ENCODE measurements around the gene CUL9.

Gene CUL9

DNA sequence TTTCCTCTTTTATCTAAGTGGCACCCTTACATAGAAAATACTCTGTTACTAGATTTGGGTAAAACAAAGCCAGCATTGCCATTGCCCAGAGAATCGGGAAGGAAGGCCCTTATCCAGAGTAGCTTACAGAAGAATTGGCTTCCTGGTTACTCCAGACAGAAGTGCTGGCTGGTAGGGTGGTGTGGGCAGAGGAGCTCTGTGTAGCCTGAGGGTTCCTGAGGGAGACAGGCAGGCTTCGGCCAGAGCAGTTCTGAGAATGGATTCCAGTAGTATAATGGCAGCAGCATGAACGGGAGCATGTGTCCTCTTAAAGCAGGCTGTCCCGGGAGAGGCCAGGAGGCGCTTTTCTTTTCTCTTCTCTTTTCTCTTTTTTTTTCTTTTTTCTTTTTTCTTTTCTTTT is 11.9 kb downstream of the CUL9 start:
- no peak overlapping the region for H3K27ac ChIP-seq (replicated peaks)
- no peak for TF ChIP-seq REST (IDR thresholded peaks at IDR 0.05; ENCODE audit: insufficient replicate concordance, low read depth)
- TF ChIP-seq POLR2AphosphoS5 (IDR thresholded peaks at IDR 0.05; ENCODE audit: low read depth): no peak
- TF ChIP-seq, protein P1, sequence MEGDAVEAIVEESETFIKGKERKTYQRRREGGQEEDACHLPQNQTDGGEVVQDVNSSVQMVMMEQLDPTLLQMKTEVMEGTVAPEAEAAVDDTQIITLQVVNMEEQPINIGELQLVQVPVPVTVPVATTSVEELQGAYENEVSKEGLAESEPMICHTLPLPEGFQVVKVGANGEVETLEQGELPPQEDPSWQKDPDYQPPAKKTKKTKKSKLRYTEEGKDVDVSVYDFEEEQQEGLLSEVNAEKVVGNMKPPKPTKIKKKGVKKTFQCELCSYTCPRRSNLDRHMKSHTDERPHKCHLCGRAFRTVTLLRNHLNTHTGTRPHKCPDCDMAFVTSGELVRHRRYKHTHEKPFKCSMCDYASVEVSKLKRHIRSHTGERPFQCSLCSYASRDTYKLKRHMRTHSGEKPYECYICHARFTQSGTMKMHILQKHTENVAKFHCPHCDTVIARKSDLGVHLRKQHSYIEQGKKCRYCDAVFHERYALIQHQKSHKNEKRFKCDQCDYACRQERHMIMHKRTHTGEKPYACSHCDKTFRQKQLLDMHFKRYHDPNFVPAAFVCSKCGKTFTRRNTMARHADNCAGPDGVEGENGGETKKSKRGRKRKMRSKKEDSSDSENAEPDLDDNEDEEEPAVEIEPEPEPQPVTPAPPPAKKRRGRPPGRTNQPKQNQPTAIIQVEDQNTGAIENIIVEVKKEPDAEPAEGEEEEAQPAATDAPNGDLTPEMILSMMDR (IDR thresholded peaks at IDR 0.05; ENCODE audit: insufficient read depth, low read length): no peak
- no peak for DNase-seq (ENCODE audit: low read depth in 1 of 2, low spot score in 1 of 2)
- H3K27me3 ChIP-seq (ENCODE audit: insufficient read depth, poor library complexity, severe bottlenecking): no peaks in the 10 kb centered on the region
- no peak overlapping the region for H3K4me3 ChIP-seq (replicated peaks; ENCODE audit: insufficient read depth, low read length)

DNA sequence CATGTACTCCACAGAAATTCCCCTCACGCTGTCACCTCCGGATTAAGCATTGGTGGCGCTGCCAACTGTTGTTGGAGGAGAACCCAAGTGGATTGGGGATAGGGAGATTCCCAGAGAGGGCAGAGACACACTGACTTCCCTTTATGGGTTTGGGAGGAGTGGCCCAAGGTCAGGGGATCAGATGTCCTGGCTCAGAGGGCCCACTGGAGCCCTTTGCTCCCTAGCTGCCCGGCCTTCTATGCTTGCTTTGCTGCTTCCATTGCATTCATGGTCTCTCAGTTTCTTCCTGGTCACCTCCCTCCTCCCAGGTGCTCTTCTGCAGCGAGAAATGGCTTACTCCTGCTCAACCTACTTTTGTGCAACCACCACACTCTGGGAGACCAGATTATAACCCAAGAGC is 14.3 kb downstream of the CUL9 start:
- no peak overlapping the region for H3K4me3 ChIP-seq (replicated peaks; ENCODE audit: insufficient read depth, low read length)
- no peak for DNase-seq (ENCODE audit: low read depth in 1 of 2, low spot score in 1 of 2)
- H3K27me3 ChIP-seq (ENCODE audit: insufficient read depth, poor library complexity, severe bottlenecking): no peaks in the 10 kb centered on the region
- no peak for TF ChIP-seq SPI1 (IDR thresholded peaks at IDR 0.05; ENCODE audit: borderline replicate concordance, low read depth)
- TF ChIP-seq REST (IDR thresholded peaks at IDR 0.05; ENCODE audit: insufficient replicate concordance, low read depth): no peak
- no peak for TF ChIP-seq POLR2AphosphoS5 (IDR thresholded peaks at IDR 0.05; ENCODE audit: low read depth)
- TF ChIP-seq, protein P1 (IDR thresholded peaks at IDR 0.05; ENCODE audit: insufficient read depth, low read length): no peak
- H3K27ac ChIP-seq (replicated peaks): no peak overlapping the region

GRCh38 chr6:43199912-43200311 is 17.9 kb downstream of the CUL9 start:
- Histone ChIP-seq H3K27me3 (ENCODE audit: insufficient read depth, poor library complexity, severe bottlenecking) (no peaks in the 10 kb centered on the region), H3K4me3 (replicated peaks; ENCODE audit: insufficient read depth, low read length) (no peak overlapping the region), H3K27ac (replicated peaks) (no peak overlapping the region)
- DNase-seq (ENCODE audit: low read depth in 1 of 2, low spot score in 1 of 2): no peak
- TF ChIP-seq POLR2AphosphoS5 (IDR thresholded peaks at IDR 0.05; ENCODE audit: low read depth) (no peak), GABPA (IDR thresholded peaks at IDR 0.05; ENCODE audit: low read depth) (no peak), REST (IDR thresholded peaks at IDR 0.05; ENCODE audit: insufficient replicate concordance, low read depth) (no peak), SPI1 (IDR thresholded peaks at IDR 0.05; ENCODE audit: borderline replicate concordance, low read depth) (no peak)
- TF ChIP-seq, protein P1 (IDR thresholded peaks at IDR 0.05; ENCODE audit: insufficient read depth, low read length): no peak

Measured in HL-60 (cell line).